Measurements from ENCODE around the gene ARID1A.

DNA sequence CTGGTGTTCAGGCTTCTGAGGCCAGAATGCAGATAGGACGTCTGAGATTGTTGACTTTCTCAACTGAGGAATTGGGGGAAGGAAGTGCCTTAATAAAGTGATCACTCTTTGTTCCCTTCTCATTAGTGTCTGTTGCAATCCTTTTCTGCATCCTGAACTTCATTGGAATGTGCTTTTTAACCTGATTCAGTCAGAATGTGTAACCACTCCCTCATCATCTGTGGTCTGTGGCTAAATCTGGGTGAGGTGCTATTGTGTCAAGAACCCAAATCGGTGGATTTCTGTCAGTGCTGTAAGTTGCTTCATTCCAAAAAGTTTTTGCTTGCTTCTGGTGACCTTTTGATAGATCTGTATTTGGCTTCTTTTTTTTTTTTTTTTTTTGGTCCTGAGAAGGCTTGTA lies 38.2 kb downstream of the ARID1A start:
- TF ChIP-seq POLR2AphosphoS5 (IDR thresholded peaks at IDR 0.05; ENCODE audit: low read depth, low read length), result no peak
- no peak for TF ChIP-seq TAF1 (IDR thresholded peaks at IDR 0.05; ENCODE audit: borderline replicate concordance, insufficient read depth, low read length)
- TF ChIP-seq SIN3A (IDR thresholded peaks at IDR 0.05; ENCODE audit: borderline replicate concordance, insufficient read depth, low read length), result no peak

All from PFSK-1 (cell line).